BJ (cell line): ENCODE data around the gene COL2A1. TPM values are rescaled to one million over a fixed set of nuclear protein-coding genes. Genes with fewer than 3 reads are reported as not detected.

ENCODE experiments used
- CTCF ChIA-PET: fragments of 350-600 bp; formaldehyde crosslinking; extraction: SDS; loops from one replicate; lab custom pipeline; 2021; ENCODE audit warnings: antibody characterized with exemption, inconsistent platforms; lab: Yijun Ruan, JAX
- POLR2A ChIA-PET: fragments of 300-600 bp; sonication (Branson Sonifier 250); formaldehyde crosslinking; extraction: SDS; loops from one replicate; lab custom pipeline; 2021; ENCODE audit warnings: antibody characterized with exemption; lab: Charles Lee
- DNase-seq: peaks from one replicate; pipeline ENCODE4 v3.0.0-alpha.2; 2011; ENCODE audit warnings: low read depth
- H3K27me3 ChIP-seq: 2 replicates; pipeline ENCODE4 v1.6.0; 2011; ENCODE audit warnings: low read length; ENCODE audit not compliant: control insufficient read depth, insufficient read depth
- H3K36me3 ChIP-seq: 2 replicates; pipeline ENCODE4 v1.5.1; 2011; ENCODE audit warnings: low read length; ENCODE audit not compliant: control insufficient read depth, insufficient read depth
- H3K4me3 ChIP-seq: 2 replicates; pipeline ENCODE4 v1.5.1; 2011; ENCODE audit warnings: low read depth, mild to moderate bottlenecking, control low read depth, low read length
- CTCF ChIP-seq: IDR thresholded peaks from 2 replicates; pipeline ENCODE4 v1.5.1; 2011; ENCODE audit warnings: low read depth, mild to moderate bottlenecking, control low read depth, inconsistent platforms, low read length, moderate library complexity; ENCODE audit not compliant: insufficient read depth
- polyA plus RNA-seq: library from polyadenylated mRNA; depleted of rRNA; stranded (reverse); fragments of >200 nt; gene quantifications from 2 replicates; pipeline ENCODE4 v1.2.3, GENCODE V29; 2011; rRNA removed

COL2A1 gene
- polyA plus RNA-seq, 1 experiment: not detected

- no peaks in the 10 kb centered on the region for H3K36me3 ChIP-seq
- no peak for DNase-seq
- POLR2A ChIA-PET: no interaction called here
- H3K27me3 ChIP-seq: peaks cover 35% of the 10 kb centered on the region
- H3K4me3 ChIP-seq: no peak overlapping the region
- no peak for TF ChIP-seq CTCF
- CTCF ChIA-PET: interaction anchor here (1.4 kb wide), 1 partner anchor 22 kb away, joined by 3 read pairs; no protein-coding TSS in a partner anchor
Observed at GRCh38 chr12:47927346-47927745, 76.9 kb downstream of the COL2A1 start.

Other genes with a start within 250 kb of the COL2A1 start
- gene RAPGEF3, start 245.6 kb downstream of the COL2A1 start, polyA plus RNA-seq: 1.3 and 2.4 TPM in 2 replicates
- gene SLC48A1, start 231.2 kb downstream of the COL2A1 start, polyA plus RNA-seq: 11.4 and 16.6 TPM in 2 replicates
- 28.2 and 67.0 TPM in 2 replicates for gene HDAC7, start 184.6 kb downstream of the COL2A1 start, polyA plus RNA-seq
- 23.3 and 40.5 TPM in 2 replicates for gene VDR, start 99.5 kb downstream of the COL2A1 start, polyA plus RNA-seq
- gene TMEM106C, start 40.9 kb downstream of the COL2A1 start, polyA plus RNA-seq: 188 and 217 TPM in 2 replicates
- 10.3 and 20.0 TPM in 2 replicates for gene SENP1, start 101.6 kb upstream of the COL2A1 start, polyA plus RNA-seq
- 43.4 and 45.9 TPM in 2 replicates for gene PFKM, start 114.9 kb upstream of the COL2A1 start, polyA plus RNA-seq
- 31.1 and 34.4 TPM in 2 replicates for gene ASB8, start 153.0 kb upstream of the COL2A1 start, polyA plus RNA-seq
- gene CCDC184, start 179.2 kb upstream of the COL2A1 start, polyA plus RNA-seq: 0.38 and 0.45 TPM in 2 replicates
- gene OR10AD1, start 198.8 kb upstream of the COL2A1 start, polyA plus RNA-seq: not detected in 2 replicates